Uterus (tissue), 4 donors: ENCODE measurements around the gene ASTN2. TPM values are rescaled to one million over a fixed set of nuclear protein-coding genes. Genes with fewer than 3 reads are reported as not detected.

Source experiments
- DNase-seq, 2 donors: peaks; one replicate each; pipeline ENCODE4 v3.0.0-alpha.2; 2019 to 2020
- H3K27ac ChIP-seq, 2 donors: fragments of 200-600 bp; sonication (generic); 1 replicate in 1 of 2; 2 replicates in 1 of 2; pipeline ENCODE4 v1.5.1; 2016 to 2018
- H3K27me3 ChIP-seq, 2 donors: fragments of 200-600 bp; sonication (generic); one replicate each; pipeline ENCODE4 v1.5.1; 2018 to 2019; ENCODE audit warnings: control low read depth in 1 of 2
- H3K36me3 ChIP-seq, 2 donors: fragments of 200-600 bp; sonication (generic); one replicate each; pipeline ENCODE4 v1.5.1; 2019; ENCODE audit warnings: control low read depth in 1 of 2
- H3K4me1 ChIP-seq, 2 donors: fragments of 200-600 bp; sonication (generic); one replicate each; pipeline ENCODE4 v1.5.1; 2018 to 2019; ENCODE audit warnings: control low read depth in 1 of 2
- H3K4me3 ChIP-seq, 2 donors: fragments of 200-600 bp; sonication (generic); 1 replicate in 1 of 2; 2 replicates in 1 of 2; pipeline ENCODE4 v1.5.1; 2018 to 2019; ENCODE audit warnings: mild to moderate bottlenecking in 1 of 2
- H3K9me3 ChIP-seq, 2 donors: fragments of 200-600 bp; sonication (generic); one replicate each; pipeline ENCODE4 v1.5.1; 2019; ENCODE audit warnings: control low read depth in 1 of 2
- CTCF ChIP-seq, 4 experiments: fragments of 200-600 bp in 2 of 4; fragments of 450-650 bp in 2 of 4; sonication (generic) in 2 of 4; IDR thresholded peaks; one replicate each; pipeline ENCODE4 v1.5.1; 2016 to 2019; ENCODE audit warnings: antibody characterized with exemption in 4 of 4, mild to moderate bottlenecking in 2 of 4, moderate library complexity in 1 of 4
- POLR2A ChIP-seq, 2 donors: fragments of 450-650 bp; IDR thresholded peaks; one replicate each; pipeline ENCODE4 v1.6.1; 2016; ENCODE audit warnings: antibody characterized with exemption in 2 of 2, mild to moderate bottlenecking in 1 of 2, moderate library complexity in 1 of 2
- intact Hi-C: fragments of 100-400 bp; cut with DNase I; formaldehyde crosslinking; loops from one replicate; pipeline ENCODE4 v1.15.1; 2023; ENCODE audit warnings: low total_unique reads
- total RNA-seq, 4 donors: library from RNA; depleted of rRNA in 3 of 4; stranded (reverse); fragments of >200 nt in 3 of 4; gene quantifications; one replicate each; pipeline versions ENCODE4 v1.1.0 to v1.2.4, GENCODE V29; 2014 to 2023
- donor health status: DM: yes; HTN: yes; CAD: no.

ASTN2 gene
- total RNA-seq, 4 donors from 2014 or later = 1.8 to 8.6 (median 6.7) TPM

- no peak for TF ChIP-seq CTCF (IDR thresholded peaks at IDR 0.05)
- TF ChIP-seq POLR2A (IDR thresholded peaks at IDR 0.05) = no peak
- DNase-seq = no peak
- Histone ChIP-seq H3K27ac (no peak overlapping the region), H3K36me3 (no peaks in the 10 kb centered on the region), H3K9me3 (no peaks in the 10 kb centered on the region), H3K4me1 (no peaks in the 10 kb centered on the region), H3K4me3 (no peak overlapping the region), H3K27me3 (no peaks in the 10 kb centered on the region)
- intact Hi-C loops = no loop called here
Measured at GRCh38 chr9:116791326-116791725, 623.5 kb downstream of the ASTN2 start.

GRCh38 chr9:116789081-116789480 lies 625.8 kb downstream of the ASTN2 start:
- intact Hi-C loops = no loop called here
- H3K36me3 ChIP-seq = no peaks in the 10 kb centered on the region
- no peaks in the 10 kb centered on the region for H3K9me3 ChIP-seq
- DNase-seq = no peak
- H3K27ac ChIP-seq = no peak overlapping the region
- TF ChIP-seq CTCF (IDR thresholded peaks at IDR 0.05) (no peak), POLR2A (IDR thresholded peaks at IDR 0.05) (no peak)
- H3K27me3 ChIP-seq = no peaks in the 10 kb centered on the region
- H3K4me1 ChIP-seq = no peaks in the 10 kb centered on the region
- H3K4me3 ChIP-seq = no peak overlapping the region

GRCh38 chr9:116786737-116787136 lies 628.1 kb downstream of the ASTN2 start:
- H3K4me3 ChIP-seq = no peak overlapping the region
- no peaks in the 10 kb centered on the region for H3K4me1 ChIP-seq
- TF ChIP-seq CTCF (IDR thresholded peaks at IDR 0.05) (no peak), POLR2A (IDR thresholded peaks at IDR 0.05) (no peak)
- DNase-seq = no peak
- H3K27me3 ChIP-seq = no peaks in the 10 kb centered on the region
- intact Hi-C loops = no loop called here
- no peak overlapping the region for H3K27ac ChIP-seq
- H3K9me3 ChIP-seq = no peaks in the 10 kb centered on the region
- H3K36me3 ChIP-seq = no peaks in the 10 kb centered on the region

- intact Hi-C loops = no loop called here
- Histone ChIP-seq H3K27me3 (no peaks in the 10 kb centered on the region), H3K4me3 (no peak overlapping the region), H3K9me3 (no peaks in the 10 kb centered on the region), H3K36me3 (no peaks in the 10 kb centered on the region), H3K27ac (no peak overlapping the region), H3K4me1 (no peaks in the 10 kb centered on the region)
- DNase-seq = no peak
- no peak for TF ChIP-seq POLR2A (IDR thresholded peaks at IDR 0.05)
- TF ChIP-seq CTCF (IDR thresholded peaks at IDR 0.05) = no peak
Measured at GRCh38 chr9:116777116-116777515, 637.7 kb downstream of the ASTN2 start.

GRCh38 chr9:116774421-116775180 lies 640.3 kb downstream of the ASTN2 start:
- intact Hi-C loops = no loop called here
- Histone ChIP-seq H3K27ac (no peak overlapping the region), H3K9me3 (no peaks in the 10 kb centered on the region), H3K4me3 (no peak overlapping the region), H3K4me1 (no peaks in the 10 kb centered on the region), H3K36me3 (no peaks in the 10 kb centered on the region), H3K27me3 (no peaks in the 10 kb centered on the region)
- TF ChIP-seq CTCF (IDR thresholded peaks at IDR 0.05) (no peak), POLR2A (IDR thresholded peaks at IDR 0.05) (no peak)
- no peak for DNase-seq
